Measurements from ENCODE around the gene KIAA1671. TPM values are rescaled to one million over a fixed set of nuclear protein-coding genes. Genes with fewer than 3 reads are reported as not detected.

KIAA1671 gene
- total and polyA plus RNA-seq, 2 of the 13 experiments (the other 11 are each of a cell fraction or from before 2014, with no cell fraction given) = 13.5 to 13.6 TPM

DNA sequence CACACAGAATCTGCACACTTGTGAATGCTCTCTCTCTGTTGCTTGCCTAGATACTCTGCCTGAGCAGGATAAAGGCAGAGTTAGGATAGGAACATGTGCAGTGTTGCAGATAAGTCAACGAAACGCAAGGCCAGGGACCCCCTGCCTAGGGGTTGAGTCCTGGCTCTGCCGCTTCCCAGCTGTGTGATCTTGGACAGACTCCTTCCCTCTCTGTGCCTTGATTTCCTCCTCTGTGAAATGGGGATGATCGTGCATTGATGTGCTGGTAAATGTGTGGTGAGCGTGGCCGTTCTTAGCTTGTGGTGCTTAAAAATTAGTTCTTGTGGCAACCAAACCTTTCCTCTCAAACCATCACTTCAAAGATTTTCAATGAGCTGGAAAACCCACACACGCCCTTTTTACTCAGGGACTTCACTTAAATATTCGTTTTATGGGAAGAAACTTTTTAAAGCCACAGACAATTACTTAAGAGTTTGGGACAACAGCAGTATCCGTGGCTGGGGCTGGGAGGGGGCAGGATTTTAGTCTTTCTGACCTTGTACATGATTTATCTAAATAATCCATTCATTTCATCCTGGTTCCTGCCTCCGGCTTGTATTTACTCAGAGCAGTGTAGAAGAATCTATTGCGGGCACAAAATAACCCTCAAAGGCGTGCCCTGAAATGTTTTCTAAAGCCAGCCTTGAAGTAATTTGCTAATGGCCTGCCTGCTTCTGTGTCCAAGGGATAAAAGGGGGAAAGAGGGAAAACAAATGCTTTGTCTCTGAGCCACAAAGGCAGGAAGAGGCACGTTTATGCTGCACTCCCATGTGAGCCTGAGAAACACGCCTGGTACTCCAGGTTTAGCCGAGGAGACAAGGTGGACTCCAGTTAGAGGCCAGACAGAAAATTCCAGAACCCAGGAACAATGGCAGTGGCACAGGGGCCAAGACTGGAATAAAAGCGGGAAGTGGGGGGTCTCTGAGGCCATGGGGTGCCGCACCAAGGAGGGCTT is 162.2 kb downstream of the KIAA1671 start (continued):
- TF ChIP-seq, protein P1, sequence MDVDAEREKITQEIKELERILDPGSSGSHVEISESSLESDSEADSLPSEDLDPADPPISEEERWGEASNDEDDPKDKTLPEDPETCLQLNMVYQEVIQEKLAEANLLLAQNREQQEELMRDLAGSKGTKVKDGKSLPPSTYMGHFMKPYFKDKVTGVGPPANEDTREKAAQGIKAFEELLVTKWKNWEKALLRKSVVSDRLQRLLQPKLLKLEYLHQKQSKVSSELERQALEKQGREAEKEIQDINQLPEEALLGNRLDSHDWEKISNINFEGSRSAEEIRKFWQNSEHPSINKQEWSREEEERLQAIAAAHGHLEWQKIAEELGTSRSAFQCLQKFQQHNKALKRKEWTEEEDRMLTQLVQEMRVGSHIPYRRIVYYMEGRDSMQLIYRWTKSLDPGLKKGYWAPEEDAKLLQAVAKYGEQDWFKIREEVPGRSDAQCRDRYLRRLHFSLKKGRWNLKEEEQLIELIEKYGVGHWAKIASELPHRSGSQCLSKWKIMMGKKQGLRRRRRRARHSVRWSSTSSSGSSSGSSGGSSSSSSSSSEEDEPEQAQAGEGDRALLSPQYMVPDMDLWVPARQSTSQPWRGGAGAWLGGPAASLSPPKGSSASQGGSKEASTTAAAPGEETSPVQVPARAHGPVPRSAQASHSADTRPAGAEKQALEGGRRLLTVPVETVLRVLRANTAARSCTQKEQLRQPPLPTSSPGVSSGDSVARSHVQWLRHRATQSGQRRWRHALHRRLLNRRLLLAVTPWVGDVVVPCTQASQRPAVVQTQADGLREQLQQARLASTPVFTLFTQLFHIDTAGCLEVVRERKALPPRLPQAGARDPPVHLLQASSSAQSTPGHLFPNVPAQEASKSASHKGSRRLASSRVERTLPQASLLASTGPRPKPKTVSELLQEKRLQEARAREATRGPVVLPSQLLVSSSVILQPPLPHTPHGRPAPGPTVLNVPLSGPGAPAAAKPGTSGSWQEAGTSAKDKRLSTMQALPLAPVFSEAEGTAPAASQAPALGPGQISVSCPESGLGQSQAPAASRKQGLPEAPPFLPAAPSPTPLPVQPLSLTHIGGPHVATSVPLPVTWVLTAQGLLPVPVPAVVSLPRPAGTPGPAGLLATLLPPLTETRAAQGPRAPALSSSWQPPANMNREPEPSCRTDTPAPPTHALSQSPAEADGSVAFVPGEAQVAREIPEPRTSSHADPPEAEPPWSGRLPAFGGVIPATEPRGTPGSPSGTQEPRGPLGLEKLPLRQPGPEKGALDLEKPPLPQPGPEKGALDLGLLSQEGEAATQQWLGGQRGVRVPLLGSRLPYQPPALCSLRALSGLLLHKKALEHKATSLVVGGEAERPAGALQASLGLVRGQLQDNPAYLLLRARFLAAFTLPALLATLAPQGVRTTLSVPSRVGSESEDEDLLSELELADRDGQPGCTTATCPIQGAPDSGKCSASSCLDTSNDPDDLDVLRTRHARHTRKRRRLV (CRISPR knock-in tag; IDR thresholded peaks at IDR 0.05) = 0 out of 2 replicates have a peak, but pooled peaks have one; percentile 24
- TF ChIP-seq ZNF180 (CRISPR knock-in tag; IDR thresholded peaks at IDR 0.05; ENCODE audit: borderline replicate concordance, low read depth) (no peak), ZNF713 (CRISPR knock-in tag; IDR thresholded peaks at IDR 0.05) (no peak), BCL6 (CRISPR knock-in tag; IDR thresholded peaks at IDR 0.05) (peak; percentile 57; the same call in 1 of the 2 replicates), HMG20B (CRISPR knock-in tag; conservative IDR thresholded peaks at IDR 0.05) (peak; percentile 35; the same call in 1 of the 2 replicates), PHF21A (CRISPR knock-in tag; IDR thresholded peaks at IDR 0.05) (peak; percentile 74; the same call in 1 of the 2 replicates), SOX5 (CRISPR knock-in tag; IDR thresholded peaks at IDR 0.05; ENCODE audit: borderline replicate concordance) (peak; percentile 98), HOXA5 (CRISPR knock-in tag; IDR thresholded peaks at IDR 0.05) (no peak), ZNF17 (CRISPR knock-in tag; IDR thresholded peaks at IDR 0.05) (no peak), HMG20A (CRISPR knock-in tag; IDR thresholded peaks at IDR 0.05; ENCODE audit: borderline replicate concordance) (peak; percentile 63; the same call in 1 of the 2 replicates), NR2F6 (IDR thresholded peaks at IDR 0.05) (no peak; the same call in 1 of the 2 replicates), NR2F6 (CRISPR knock-in tag; IDR thresholded peaks at IDR 0.05) (no peak; the same call in 1 of the 2 replicates), NR2F2 (IDR thresholded peaks at IDR 0.05; ENCODE audit: borderline replicate concordance, low read depth) (no peak), ZNF484 (CRISPR knock-in tag; IDR thresholded peaks at IDR 0.05; ENCODE audit: borderline replicate concordance, low read depth) (no peak), GATAD2A (CRISPR knock-in tag; IDR thresholded peaks at IDR 0.05) (peak; percentile 78)
- TF ChIP-seq, protein P2, sequence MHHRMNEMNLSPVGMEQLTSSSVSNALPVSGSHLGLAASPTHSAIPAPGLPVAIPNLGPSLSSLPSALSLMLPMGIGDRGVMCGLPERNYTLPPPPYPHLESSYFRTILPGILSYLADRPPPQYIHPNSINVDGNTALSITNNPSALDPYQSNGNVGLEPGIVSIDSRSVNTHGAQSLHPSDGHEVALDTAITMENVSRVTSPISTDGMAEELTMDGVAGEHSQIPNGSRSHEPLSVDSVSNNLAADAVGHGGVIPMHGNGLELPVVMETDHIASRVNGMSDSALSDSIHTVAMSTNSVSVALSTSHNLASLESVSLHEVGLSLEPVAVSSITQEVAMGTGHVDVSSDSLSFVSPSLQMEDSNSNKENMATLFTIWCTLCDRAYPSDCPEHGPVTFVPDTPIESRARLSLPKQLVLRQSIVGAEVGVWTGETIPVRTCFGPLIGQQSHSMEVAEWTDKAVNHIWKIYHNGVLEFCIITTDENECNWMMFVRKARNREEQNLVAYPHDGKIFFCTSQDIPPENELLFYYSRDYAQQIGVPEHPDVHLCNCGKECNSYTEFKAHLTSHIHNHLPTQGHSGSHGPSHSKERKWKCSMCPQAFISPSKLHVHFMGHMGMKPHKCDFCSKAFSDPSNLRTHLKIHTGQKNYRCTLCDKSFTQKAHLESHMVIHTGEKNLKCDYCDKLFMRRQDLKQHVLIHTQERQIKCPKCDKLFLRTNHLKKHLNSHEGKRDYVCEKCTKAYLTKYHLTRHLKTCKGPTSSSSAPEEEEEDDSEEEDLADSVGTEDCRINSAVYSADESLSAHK (CRISPR knock-in tag; IDR thresholded peaks at IDR 0.05; ENCODE audit: borderline replicate concordance) = no peak
- TF ChIP-seq, protein P3, sequence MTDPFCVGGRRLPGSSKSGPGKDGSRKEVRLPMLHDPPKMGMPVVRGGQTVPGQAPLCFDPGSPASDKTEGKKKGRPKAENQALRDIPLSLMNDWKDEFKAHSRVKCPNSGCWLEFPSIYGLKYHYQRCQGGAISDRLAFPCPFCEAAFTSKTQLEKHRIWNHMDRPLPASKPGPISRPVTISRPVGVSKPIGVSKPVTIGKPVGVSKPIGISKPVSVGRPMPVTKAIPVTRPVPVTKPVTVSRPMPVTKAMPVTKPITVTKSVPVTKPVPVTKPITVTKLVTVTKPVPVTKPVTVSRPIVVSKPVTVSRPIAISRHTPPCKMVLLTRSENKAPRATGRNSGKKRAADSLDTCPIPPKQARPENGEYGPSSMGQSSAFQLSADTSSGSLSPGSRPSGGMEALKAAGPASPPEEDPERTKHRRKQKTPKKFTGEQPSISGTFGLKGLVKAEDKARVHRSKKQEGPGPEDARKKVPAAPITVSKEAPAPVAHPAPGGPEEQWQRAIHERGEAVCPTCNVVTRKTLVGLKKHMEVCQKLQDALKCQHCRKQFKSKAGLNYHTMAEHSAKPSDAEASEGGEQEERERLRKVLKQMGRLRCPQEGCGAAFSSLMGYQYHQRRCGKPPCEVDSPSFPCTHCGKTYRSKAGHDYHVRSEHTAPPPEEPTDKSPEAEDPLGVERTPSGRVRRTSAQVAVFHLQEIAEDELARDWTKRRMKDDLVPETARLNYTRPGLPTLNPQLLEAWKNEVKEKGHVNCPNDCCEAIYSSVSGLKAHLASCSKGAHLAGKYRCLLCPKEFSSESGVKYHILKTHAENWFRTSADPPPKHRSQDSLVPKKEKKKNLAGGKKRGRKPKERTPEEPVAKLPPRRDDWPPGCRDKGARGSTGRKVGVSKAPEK (CRISPR knock-in tag; IDR thresholded peaks at IDR 0.05; ENCODE audit: borderline replicate concordance) = no peak
- TF ChIP-seq, protein P4, sequence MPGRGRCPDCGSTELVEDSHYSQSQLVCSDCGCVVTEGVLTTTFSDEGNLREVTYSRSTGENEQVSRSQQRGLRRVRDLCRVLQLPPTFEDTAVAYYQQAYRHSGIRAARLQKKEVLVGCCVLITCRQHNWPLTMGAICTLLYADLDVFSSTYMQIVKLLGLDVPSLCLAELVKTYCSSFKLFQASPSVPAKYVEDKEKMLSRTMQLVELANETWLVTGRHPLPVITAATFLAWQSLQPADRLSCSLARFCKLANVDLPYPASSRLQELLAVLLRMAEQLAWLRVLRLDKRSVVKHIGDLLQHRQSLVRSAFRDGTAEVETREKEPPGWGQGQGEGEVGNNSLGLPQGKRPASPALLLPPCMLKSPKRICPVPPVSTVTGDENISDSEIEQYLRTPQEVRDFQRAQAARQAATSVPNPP (CRISPR knock-in tag; IDR thresholded peaks at IDR 0.05) = no peak
